HS-27A (cell line): ENCODE measurements around the gene PRRC2B.
A peak's percentile ranks its signal among the peaks of the same experiment; 100 is the strongest.
"Not testable (repeated sequence)": the region's sequence is repeated elsewhere in the genome, so short reads cannot be mapped to it uniquely, and the experiment has no call there.

Source experiments
- DNase-seq: peaks from one replicate; pipeline ENCODE4 v3.0.0-alpha.2; 2012; ENCODE audit warnings: low read depth, missing footprints

PRRC2B gene

GRCh38 chr9:131393622-131394463 is at the start of gene PRRC2B:
Gene PRRC2B, plus strand, starts transcription at chr9:131394086. Its CDS starts 36,059 bp downstream, at chr9:131430145.
- no peak for DNase-seq

- DNase-seq = not testable (repeated sequence)
These were observed 48.9 kb upstream of the PRRC2B start for GRCh38 chr9:131344931-131345535.

DNA sequence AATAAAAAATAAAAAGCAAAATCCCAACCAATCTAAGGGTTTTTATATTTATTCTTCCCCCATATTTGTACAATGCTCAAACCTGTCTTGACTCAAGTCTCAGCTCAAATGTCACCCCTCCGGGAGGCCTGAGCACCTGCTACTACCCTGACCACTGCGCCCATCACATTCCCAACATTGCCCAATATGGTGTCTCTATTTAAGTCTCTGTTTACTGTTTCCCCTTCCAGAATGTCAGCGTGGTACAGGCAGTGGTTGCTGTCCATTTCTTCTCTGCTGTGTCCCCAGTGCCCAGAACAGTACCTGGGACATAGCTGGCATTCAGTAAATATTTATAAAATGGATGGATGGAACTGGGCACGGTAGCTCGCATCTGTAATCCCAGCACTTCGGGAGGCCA is 47.3 kb upstream of the PRRC2B start:
- no peak for DNase-seq

DNA sequence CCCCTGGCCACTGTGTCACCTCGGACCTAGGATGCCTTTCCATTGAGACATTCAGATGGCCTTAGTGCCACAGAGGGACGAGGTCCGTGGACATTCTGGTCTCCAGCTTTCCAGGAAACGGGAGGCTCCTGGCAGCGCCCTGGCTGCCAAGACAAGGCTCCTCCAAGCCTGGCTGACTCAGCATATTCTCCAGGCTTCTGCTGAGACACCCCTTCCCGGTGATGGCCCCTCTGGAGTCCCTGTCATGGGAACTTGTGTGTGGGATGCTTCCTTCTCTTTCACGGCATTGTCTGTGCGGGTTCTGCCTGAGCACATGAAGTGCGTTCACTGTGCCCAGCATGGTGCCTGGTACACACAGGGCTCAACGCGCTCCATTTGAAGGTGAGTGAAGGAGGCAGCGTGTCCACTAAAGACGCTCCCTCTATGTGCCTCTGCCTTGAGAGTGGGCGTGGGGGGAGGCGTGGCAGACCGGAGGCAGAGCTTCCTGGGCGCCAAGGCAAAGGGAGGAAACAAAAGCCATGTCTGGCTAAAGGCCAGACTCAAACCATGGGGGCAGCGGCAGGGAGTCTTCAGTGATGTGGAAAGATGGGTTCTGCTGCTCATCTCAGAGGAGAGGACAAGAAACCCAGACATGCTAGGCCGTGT is 46.4 kb upstream of the PRRC2B start:
- no peak for DNase-seq

GRCh38 chr9:131348631-131349521 is 45.0 kb upstream of the PRRC2B start:
- no peak for DNase-seq

- no peak for DNase-seq
These were observed 44.4 kb upstream of the PRRC2B start for GRCh38 chr9:131349522-131349880.

DNA sequence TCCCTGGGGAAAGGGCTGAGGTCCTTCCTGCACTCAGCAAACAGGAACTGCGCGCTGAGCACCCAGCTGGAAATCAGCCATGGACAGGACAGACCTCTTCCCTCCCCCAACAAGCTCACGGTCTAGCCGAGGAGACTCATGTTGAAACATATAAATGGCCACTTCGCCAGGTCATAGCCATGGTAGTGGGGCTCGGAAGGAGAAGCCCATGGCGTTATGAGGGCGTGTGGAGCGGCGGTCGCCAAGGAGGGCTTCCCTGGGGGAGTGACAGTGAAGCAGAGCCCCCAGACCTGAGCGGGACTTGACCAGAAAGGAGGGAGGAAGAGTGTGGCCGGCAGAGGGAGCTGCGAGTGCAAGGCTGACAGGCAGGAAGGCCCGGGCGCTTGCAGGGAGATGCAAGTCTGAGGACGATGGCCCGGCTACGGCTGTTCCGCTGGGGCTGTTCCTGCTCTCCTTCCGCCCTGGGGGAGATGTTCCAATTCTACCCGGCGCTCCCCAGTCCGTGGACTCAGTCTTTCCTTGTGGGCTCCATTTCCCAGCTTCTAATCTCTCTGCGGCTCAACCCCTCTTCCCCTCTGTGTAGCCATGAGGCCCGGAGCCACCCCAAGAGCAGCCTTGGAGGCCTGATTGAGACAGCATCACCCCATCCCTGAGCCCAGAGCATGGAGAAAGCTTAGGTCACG is 43.9 kb upstream of the PRRC2B start:
- DNase-seq = peak; percentile 19

DNA sequence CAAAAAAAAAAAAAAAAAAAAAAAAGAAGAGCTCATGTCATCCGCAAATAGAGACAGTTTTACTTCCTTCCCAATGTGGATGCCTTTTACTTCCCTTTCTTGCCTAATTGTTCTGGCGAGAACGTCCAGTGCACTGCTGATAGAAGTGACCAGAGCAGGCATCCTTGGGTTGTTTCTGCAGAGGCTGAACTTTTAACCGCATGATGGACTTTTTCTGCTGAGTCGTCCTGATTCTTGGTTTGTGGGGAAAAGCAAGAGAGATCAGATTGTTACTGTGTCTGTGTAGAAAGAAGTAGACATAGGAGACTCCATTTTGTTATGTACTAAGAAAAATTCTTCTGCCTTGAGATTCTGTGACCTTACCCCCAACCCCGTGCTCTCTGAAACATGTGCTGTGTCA is 37.4 kb upstream of the PRRC2B start:
- not testable (repeated sequence) for DNase-seq

DNA sequence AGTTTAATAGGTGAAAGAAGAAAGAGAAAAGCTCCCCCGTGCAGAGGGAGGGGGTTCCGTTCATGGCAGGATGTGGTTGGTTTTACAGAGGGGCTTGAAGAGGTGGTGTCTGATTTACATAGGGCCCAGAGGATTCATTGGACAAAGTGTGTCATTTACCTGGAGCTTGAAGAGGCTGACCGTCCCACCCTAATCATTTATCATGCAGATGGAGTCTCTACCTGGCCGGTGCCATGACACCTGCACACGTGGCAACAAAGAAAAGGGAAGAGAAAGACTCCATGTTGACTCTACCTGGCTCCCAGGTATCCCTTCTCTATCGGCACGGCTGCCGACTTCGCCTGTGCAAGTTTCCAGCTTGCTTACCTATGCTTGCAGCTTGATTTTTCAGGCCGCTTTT is 35.3 kb upstream of the PRRC2B start:
- DNase-seq = no peak

GRCh38 chr9:131361202-131361833 is 32.6 kb upstream of the PRRC2B start:
- DNase-seq = no peak

GRCh38 chr9:131365546-131365945 is 28.3 kb upstream of the PRRC2B start:
- no peak for DNase-seq

DNA sequence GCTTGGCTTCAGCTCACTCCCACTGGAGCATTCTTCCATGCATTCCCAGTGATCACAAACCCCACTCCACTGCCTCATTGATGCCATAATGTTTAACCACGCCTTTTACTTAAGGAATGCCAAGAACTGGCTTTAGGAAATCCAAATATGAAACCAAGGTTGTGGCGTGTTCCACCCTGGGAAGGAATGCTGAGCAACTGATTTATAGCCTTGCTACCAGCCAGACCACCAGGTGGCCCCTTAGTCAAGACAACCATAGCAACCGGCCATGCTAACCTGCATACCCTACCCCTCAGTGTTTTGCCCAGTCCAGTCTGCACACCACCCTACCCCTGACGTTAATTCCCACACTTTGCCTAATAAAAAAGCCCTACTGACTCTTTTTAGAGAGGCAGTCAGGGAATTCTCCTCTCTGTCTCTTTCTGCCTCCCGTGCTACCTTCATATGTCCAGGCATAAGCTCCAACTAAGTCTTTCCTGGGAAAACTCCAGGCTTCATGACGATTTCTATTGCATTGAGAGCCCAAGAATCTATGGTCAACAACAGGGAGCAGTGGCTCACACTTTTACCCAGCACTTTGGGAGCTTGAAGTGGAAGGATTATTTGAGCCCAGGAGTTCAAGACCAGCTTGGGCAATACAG is 27.0 kb upstream of the PRRC2B start:
- peak; percentile 23 for DNase-seq

DNA sequence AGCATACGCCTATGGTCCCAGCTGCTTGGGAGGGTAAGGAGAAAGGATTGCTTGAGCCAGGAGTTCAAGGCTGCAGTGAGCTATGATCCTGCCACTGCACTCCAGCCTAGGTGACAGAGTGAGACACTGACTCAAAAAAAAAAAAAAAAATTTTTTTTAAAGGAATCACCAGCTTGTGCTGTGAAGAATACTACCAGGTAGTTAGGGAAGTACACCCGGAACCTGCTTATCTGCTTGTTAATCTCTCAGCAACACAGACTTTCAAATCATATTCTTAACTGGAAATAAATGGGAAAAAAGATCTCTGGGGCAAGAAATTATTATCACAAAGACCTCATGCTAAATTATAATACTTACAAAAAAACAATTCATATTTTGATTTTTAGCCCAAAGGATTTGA is 26.4 kb upstream of the PRRC2B start:
- no peak for DNase-seq

- no peak for DNase-seq
These were observed 23.2 kb upstream of the PRRC2B start for GRCh38 chr9:131370638-131371037.

DNA sequence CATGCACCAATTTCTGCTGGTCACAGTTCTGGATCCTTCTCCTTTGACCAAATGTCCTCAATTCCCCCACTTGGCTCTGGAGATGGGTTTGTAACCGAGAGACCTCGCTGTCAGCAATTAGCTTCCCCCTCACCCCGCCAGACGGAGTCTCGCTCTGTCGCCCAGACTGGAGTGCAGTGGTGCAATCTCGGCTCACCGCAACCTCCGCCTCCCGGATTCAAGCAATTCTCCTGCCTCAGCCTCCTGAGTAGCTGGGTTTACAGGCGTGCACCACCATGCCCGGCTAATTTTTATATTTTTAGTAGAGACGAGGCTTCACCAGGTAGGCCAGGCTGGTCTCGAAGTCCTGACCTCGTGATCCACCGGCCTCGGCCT is 21.3 kb upstream of the PRRC2B start:
- DNase-seq = not testable (repeated sequence)

- DNase-seq = not testable (repeated sequence)
These were observed 19.2 kb upstream of the PRRC2B start for GRCh38 chr9:131374638-131375037.

DNA sequence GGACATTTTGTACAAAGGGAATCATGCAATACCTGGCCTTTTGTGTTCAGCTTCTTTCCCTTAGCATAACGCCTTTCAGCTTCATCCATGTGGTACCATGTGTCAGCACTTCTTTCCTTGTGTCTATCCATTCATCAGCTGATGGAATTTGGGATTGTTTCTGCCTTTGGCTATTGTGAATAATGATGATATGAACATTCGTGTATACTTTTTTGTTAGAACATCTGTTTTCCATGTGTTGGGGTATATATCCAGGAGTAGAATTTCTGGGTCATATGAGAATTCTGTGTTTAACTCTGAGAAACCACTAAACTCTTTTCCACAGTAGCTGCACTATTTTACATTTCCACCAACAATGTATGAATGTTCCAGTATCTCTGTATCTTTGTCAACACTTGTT is 14.8 kb upstream of the PRRC2B start:
- no peak for DNase-seq

DNA sequence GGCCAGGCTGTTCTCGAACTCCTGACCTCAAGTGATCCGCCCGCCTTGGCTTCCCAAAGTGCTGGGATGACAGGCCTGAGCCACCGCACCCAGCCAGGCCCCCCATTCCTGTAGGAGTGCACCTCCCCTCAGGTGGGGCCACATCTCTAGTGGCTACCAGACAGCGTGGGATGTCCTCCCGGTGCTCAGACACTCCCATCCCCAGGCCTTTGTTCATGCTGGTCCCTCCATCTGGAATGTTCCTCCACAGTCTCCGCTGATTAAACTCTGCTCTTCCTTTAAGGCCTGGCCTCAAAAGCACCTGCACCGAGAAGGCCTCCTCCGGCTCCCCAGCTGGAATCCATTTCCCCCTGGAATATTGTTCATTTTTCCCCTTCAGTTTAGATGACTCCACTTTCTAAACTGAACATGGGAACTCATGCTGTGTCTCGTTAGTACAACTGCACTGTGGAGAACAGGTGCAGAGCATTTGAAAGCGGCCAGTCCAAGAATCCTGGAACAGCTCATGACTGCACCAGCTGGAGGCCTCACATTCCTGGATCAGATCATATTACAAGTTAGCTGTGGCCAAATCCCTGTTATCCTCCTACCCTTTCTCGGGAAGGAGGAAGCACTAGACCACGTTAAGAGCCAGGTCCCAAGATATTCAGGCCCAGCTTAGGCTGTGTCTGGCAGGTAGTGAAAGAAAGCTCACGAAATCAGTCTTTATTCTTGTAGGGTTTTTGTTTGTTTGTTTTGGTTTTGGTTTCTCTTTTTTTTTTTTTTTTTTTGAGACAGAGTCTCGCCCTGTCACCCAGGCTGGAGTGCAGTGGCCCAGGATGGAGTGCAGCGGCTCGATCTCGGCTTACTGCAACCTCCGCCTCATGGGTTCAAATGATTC is 10.8 kb upstream of the PRRC2B start:
- no peak for DNase-seq

- no peak for DNase-seq
These were observed 8.6 kb upstream of the PRRC2B start for GRCh38 chr9:131385296-131385695.

DNA sequence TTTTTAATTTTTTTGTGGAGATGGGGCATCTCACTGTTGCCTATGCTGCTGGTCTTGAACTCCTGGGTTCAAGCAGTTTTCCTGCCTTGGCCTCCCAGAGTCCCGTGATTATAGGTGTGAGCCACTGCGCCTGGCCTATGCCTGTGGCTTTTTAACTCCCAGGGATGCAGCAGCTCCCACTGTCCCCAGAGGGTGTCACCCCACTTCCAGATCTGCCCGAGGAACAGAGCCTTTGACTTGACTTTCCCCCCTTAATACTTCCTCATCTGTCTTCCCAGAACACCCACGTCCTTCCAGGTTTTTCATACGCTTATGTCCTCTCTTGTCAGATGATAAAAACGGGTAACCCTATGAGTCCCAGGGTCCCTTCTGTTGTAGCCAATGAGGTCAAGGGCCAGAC is 7.6 kb upstream of the PRRC2B start:
- DNase-seq = no peak
